CD4-positive, alpha-beta T cell treated with Interleukin-15 for 1 hour (primary cell): ENCODE measurements around the gene CLDN20.
A peak's percentile ranks its signal among the peaks of the same experiment; 100 is the strongest.
"Not testable (repeated sequence)": the region's sequence is repeated elsewhere in the genome, so short reads cannot be mapped to it uniquely, and the experiment has no call there.

Experiments
- DNase-seq: peaks from one replicate; pipeline ENCODE4 v3.0.0-alpha.2; 2020

Gene CLDN20

GRCh38 chr6:155263373-155264063 is at the start of gene CLDN20:
CLDN20 (plus strand) TSS chr6:155264013; CDS start chr6:155275720, 11,707 bp downstream.
- no peak for DNase-seq

GRCh38 chr6:155215906-155216305 is 47.9 kb upstream of the CLDN20 start:
- no peak for DNase-seq

GRCh38 chr6:155216312-155217046 is 47.3 kb upstream of the CLDN20 start:
- no peak for DNase-seq

- DNase-seq = not testable (repeated sequence)
Observed at GRCh38 chr6:155218711-155219110, 45.1 kb upstream of the CLDN20 start.

- no peak for DNase-seq
Observed at GRCh38 chr6:155219299-155219698, 44.5 kb upstream of the CLDN20 start.

GRCh38 chr6:155219858-155220301 is 43.9 kb upstream of the CLDN20 start:
- no peak for DNase-seq

GRCh38 chr6:155221086-155221485 is 42.7 kb upstream of the CLDN20 start:
- DNase-seq = peak; percentile 54

- DNase-seq = no peak
Observed at GRCh38 chr6:155222506-155222905, 41.3 kb upstream of the CLDN20 start.

- peak; percentile 33 for DNase-seq
Observed at GRCh38 chr6:155223646-155224451, 40.0 kb upstream of the CLDN20 start.

- no peak for DNase-seq
Observed at GRCh38 chr6:155224618-155225017, 39.2 kb upstream of the CLDN20 start.

GRCh38 chr6:155227046-155227445 is 36.8 kb upstream of the CLDN20 start:
- DNase-seq = no peak

- DNase-seq = no peak
Observed at GRCh38 chr6:155228546-155229166, 35.2 kb upstream of the CLDN20 start.

GRCh38 chr6:155230975-155231374 is 32.8 kb upstream of the CLDN20 start:
- not testable (repeated sequence) for DNase-seq

GRCh38 chr6:155232848-155233247 is 31.0 kb upstream of the CLDN20 start:
- DNase-seq = no peak

GRCh38 chr6:155234167-155234566 is 29.6 kb upstream of the CLDN20 start:
- no peak for DNase-seq

GRCh38 chr6:155234687-155235086 is 29.1 kb upstream of the CLDN20 start:
- DNase-seq = no peak

- no peak for DNase-seq
Observed at GRCh38 chr6:155235087-155235486, 28.7 kb upstream of the CLDN20 start.

- DNase-seq = no peak
Observed at GRCh38 chr6:155237613-155238012, 26.2 kb upstream of the CLDN20 start.

GRCh38 chr6:155240905-155241600 is 22.8 kb upstream of the CLDN20 start:
- no peak for DNase-seq

- no peak for DNase-seq
Observed at GRCh38 chr6:155241966-155242365, 21.8 kb upstream of the CLDN20 start.

- no peak for DNase-seq
Observed at GRCh38 chr6:155244434-155244833, 19.4 kb upstream of the CLDN20 start.

GRCh38 chr6:155245193-155245592 is 18.6 kb upstream of the CLDN20 start:
- DNase-seq = no peak
